Sigmoid colon (tissue), 7 donors: ENCODE results near the gene TTC38. TPM values are rescaled to one million over a fixed set of nuclear protein-coding genes. Genes with fewer than 3 reads are reported as not detected.

Source experiments
- DNase-seq: peaks from one replicate; pipeline ENCODE4 v3.0.0-alpha.2; 2019
- H3K27ac ChIP-seq, 4 donors: fragments of 200-600 bp; sonication (generic); one replicate each; pipeline ENCODE4 v1.5.1; 2016 to 2019; ENCODE audit warnings: mild to moderate bottlenecking in 1 of 4
- H3K27me3 ChIP-seq, 3 donors: fragments of 200-600 bp; sonication (generic); one replicate each; pipeline ENCODE4 v1.5.1; 2019; ENCODE audit warnings: mild to moderate bottlenecking in 1 of 3
- H3K36me3 ChIP-seq, 4 donors: fragments of 200-600 bp; sonication (generic); one replicate each; pipeline ENCODE4 v1.5.1; 2016 to 2019
- H3K4me1 ChIP-seq, 4 donors: fragments of 200-600 bp; sonication (generic); one replicate each; pipeline ENCODE4 v1.5.1; 2017 to 2019
- H3K4me3 ChIP-seq, 4 donors: fragments of 200-600 bp; sonication (generic); one replicate each; pipeline ENCODE4 v1.5.1; 2017 to 2019; ENCODE audit warnings: mild to moderate bottlenecking in 2 of 4, moderate library complexity in 1 of 4
- H3K9me3 ChIP-seq, 4 donors: fragments of 200-600 bp in 3 of 4; sonication (generic) in 3 of 4; one replicate each; pipeline versions ENCODE4 v1.5.1 to v1.6.1; 2013 to 2019
- CTCF ChIP-seq, 4 experiments: fragments of 450-650 bp in 3 of 4; fragments of 200-600 bp in 1 of 4; IDR thresholded peaks; one replicate each; pipeline ENCODE4 v1.5.1; 2016 to 2019; ENCODE audit warnings: antibody characterized with exemption in 4 of 4, mild to moderate bottlenecking in 3 of 4, moderate library complexity in 2 of 4
- EP300 ChIP-seq, 4 donors: sonication (generic); formaldehyde crosslinking; IDR thresholded peaks; one replicate each; pipeline ENCODE4 v1.6.1; 2017; ENCODE audit warnings: antibody characterized with exemption in 4 of 4
- POLR2A ChIP-seq, 2 donors: fragments of 450-650 bp; IDR thresholded peaks; one replicate each; pipeline ENCODE4 v1.6.1; 2016; ENCODE audit warnings: antibody characterized with exemption in 2 of 2, mild to moderate bottlenecking in 2 of 2, moderate library complexity in 2 of 2
- POLR2AphosphoS5 ChIP-seq, 4 donors: sonication (generic); formaldehyde crosslinking; IDR thresholded peaks; one replicate each; pipeline ENCODE4 v1.6.1; 2017; ENCODE audit warnings: antibody characterized with exemption in 4 of 4
- WGBS, 2 donors: extraction: QIAGEN DNeasy Blood & Tissue Kit; methylation state at CpG; one replicate each; pipeline ENCODE4 v1.1.7; 2013; 5-methylcytosine and 5-hydroxymethylcytosine counted together
- intact Hi-C: fragments of 100-400 bp; cut with DNase I; formaldehyde crosslinking; loops from one replicate; pipeline ENCODE4 v1.15.1; 2023
- polyA plus RNA-seq, 3 donors: library from polyadenylated mRNA; stranded (reverse); fragments of 200-250 nt; gene quantifications; one replicate each; pipeline ENCODE4 v1.2.3, GENCODE V29; 2013
- total RNA-seq, 4 donors: library from RNA; depleted of rRNA; stranded (reverse); fragments of >200 nt; gene quantifications; one replicate each; pipeline ENCODE4 v1.1.0, GENCODE V29; 2016
- donor health status: healthy with polysubstance abuse.
- donor health status: Bipolar disorder and iron deficiency.
- donor health status: healthy.

TTC38 gene
- total and polyA plus RNA-seq, 7 donors: 34.6 to 105 (median 56.0) TPM

DNA sequence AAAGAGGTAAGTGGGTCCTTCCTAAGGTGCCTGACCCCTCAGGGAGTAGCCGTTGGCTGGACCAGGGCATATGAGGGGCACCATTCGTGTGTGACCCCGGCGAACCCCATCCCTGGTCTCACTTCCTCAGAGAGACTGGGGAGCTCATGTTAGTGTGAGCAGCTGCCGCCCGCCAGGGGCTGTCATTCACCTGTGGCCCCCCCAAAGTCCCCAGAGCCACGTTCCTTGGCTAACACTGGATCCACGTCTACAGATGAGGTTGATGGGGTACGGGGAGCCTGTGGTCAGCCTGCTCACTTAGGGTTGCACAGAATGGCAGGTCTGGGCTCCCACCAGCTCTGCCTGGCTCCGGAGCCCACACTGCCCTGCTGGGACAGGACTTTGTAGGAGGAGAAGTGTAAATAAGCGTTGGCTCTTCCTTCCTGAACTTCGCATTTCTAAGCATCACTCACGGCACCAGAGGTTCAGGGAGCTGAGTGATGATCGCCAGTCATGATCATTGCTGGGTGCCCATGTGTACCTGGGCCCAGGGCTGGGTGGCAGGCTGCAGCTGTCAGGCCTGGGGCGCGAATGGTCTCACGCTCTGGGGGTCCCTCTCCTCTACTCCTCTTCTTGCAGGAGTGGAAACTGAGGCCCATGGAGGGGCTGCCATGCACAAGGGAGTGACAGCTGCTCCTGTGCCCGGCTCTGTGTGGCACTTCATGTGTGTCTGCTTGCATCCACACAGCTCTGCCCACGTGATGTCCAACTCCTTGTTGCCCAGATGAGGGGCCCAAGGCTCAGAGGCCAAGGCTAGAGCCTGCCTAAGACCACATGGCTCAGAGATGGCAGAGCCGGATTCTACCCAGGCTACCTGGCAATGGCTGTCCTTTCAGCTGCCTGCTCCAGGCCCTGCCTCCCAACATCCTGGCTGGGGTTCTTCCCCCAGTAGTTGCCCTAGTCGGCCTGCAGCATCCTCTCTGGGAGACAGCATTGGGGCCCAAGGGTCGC, 11.1 kb downstream of the TTC38 start:
- no peak for DNase-seq
- no peaks in the 10 kb centered on the region for H3K27me3 ChIP-seq
- intact Hi-C loops: no loop called here
- TF ChIP-seq CTCF (IDR thresholded peaks at IDR 0.05) (no peak), POLR2AphosphoS5 (IDR thresholded peaks at IDR 0.05) (no peak), EP300 (IDR thresholded peaks at IDR 0.05) (no peak), POLR2A (IDR thresholded peaks at IDR 0.05) (no peak)
- H3K9me3 ChIP-seq: no peaks in the 10 kb centered on the region
- no peak overlapping the region for H3K4me3 ChIP-seq
- H3K4me1 ChIP-seq: no peaks in the 10 kb centered on the region
- peaks cover 44 to 96% (median 68%) of the 10 kb centered on the region in 4 donors for H3K36me3 ChIP-seq
- WGBS, 2 donors: 92 to 96% methylated on average over 22 of the region's 22 CpGs
- H3K27ac ChIP-seq: no peak overlapping the region

DNA sequence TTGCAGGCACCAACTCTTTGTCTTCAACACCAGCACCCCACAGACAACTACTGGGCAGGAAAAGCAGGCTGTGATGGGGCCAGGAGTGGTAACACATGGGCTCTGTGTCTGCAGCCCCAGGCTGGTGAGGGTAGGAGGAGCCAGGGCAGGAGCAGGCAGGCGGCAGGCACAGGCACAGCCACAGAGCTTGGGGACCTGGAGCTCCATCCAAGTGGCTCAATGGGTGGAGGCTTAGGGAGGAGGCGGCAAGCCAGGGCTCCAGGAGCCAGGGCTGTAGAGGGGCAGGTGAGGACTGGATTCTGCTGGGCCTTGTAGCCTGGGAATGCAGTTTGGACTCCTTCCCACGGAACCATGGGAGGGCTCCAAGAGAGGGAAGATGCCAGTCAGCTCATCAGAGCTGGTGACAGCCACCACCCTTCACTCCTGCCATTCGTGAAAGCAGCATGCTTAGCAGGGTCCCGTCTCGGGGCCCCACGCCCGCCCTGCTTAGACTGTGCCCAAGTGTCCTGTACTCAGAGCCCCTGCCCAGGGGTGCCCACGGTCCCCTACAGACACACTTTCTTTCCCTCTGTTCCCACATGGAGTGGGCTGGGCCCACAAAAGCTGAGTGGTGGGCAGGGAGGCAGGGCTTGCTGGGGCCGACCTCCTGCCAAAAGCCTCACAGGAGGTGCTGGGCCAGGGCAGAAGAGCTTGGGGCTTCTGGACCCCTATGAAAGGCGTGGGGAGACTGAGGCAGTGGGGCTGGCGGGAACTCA, 12.4 kb downstream of the TTC38 start:
- no peaks in the 10 kb centered on the region for H3K9me3 ChIP-seq
- DNase-seq: no peak
- H3K27me3 ChIP-seq: no peaks in the 10 kb centered on the region
- 96 to 97% methylated on average over 12 of the region's 12 CpGs for WGBS, 2 donors
- no peak overlapping the region for H3K27ac ChIP-seq
- TF ChIP-seq EP300 (IDR thresholded peaks at IDR 0.05) (no peak), POLR2AphosphoS5 (IDR thresholded peaks at IDR 0.05) (no peak), POLR2A (IDR thresholded peaks at IDR 0.05) (no peak), CTCF (IDR thresholded peaks at IDR 0.05) (no peak)
- peaks cover 54 to 96% (median 64%) of the 10 kb centered on the region in 4 donors for H3K36me3 ChIP-seq
- no peak overlapping the region for H3K4me3 ChIP-seq
- H3K4me1 ChIP-seq: no peaks in the 10 kb centered on the region
- intact Hi-C loops: no loop called here

GRCh38 chr22:46280999-46281623, 13.3 kb downstream of the TTC38 start:
- Histone ChIP-seq H3K27ac (no peak overlapping the region), H3K4me1 (no peaks in the 10 kb centered on the region), H3K9me3 (no peaks in the 10 kb centered on the region), H3K27me3 (no peaks in the 10 kb centered on the region), H3K36me3 (peaks cover 50 to 96% (median 64%) of the 10 kb centered on the region in 4 donors), H3K4me3 (no peak overlapping the region)
- WGBS, 2 donors: 84 to 86% methylated on average over 19 of the region's 19 CpGs
- intact Hi-C loops: no loop called here
- TF ChIP-seq CTCF (IDR thresholded peaks at IDR 0.05) (no peak), POLR2AphosphoS5 (IDR thresholded peaks at IDR 0.05) (no peak), EP300 (IDR thresholded peaks at IDR 0.05) (no peak), POLR2A (IDR thresholded peaks at IDR 0.05) (no peak)
- peak; percentile 53 for DNase-seq

DNA sequence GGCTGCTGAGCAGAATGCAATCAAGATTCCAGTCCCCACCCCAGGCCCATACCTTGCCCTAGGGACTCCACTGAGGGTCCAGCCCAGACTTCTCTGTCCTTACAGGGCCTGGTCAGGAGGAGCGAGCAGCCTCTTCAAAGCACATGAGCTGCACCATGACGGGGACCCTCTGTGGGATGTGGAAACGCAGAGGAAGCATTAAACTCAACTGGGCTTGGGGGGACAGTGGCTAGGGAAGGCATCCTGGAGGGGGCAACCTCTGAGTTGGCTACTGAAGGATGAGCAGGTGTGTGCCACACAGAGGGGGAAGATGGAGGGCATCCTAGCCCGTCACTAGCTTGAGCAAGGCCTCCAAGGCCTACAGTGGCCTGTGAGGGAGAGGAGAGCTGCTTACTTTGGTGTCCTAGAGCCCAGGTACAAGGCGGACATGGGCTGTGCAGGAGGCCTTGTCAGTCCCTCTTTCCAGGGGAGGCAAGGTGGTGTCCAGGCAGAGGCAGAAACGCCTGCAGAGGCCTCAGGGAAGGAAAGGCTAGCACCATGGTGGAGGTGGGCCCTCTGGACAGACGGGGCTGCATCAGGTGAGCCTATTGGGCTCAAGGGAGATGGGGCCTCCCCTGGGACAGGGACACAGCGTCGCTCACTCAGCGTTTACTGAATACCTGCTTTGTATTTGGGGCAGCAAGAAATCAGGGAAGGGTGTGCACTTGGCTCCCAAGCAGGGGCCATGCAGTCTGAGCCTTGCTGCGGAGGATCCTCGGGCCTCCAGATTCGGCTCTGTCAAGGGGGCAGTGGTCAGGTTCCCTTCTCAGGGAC, 14.3 kb downstream of the TTC38 start:
- no peaks in the 10 kb centered on the region for H3K27me3 ChIP-seq
- WGBS, 2 donors: 96 to 97% methylated on average over 13 of the region's 13 CpGs
- intact Hi-C loops: no loop called here
- H3K36me3 ChIP-seq: peaks cover 50 to 99% (median 63%) of the 10 kb centered on the region in 4 donors
- TF ChIP-seq POLR2AphosphoS5 (IDR thresholded peaks at IDR 0.05) (no peak), EP300 (IDR thresholded peaks at IDR 0.05) (no peak), CTCF (IDR thresholded peaks at IDR 0.05) (no peak), POLR2A (IDR thresholded peaks at IDR 0.05) (no peak)
- H3K27ac ChIP-seq: no peak overlapping the region
- H3K9me3 ChIP-seq: no peaks in the 10 kb centered on the region
- no peak overlapping the region for H3K4me3 ChIP-seq
- no peaks in the 10 kb centered on the region for H3K4me1 ChIP-seq
- peak; percentile 54 for DNase-seq
